ENCODE results near the gene MYL4. TPM values are rescaled to one million over a fixed set of nuclear protein-coding genes. Genes with fewer than 3 reads are reported as not detected.

Gene MYL4
- total RNA-seq, 4 donors from 2014 or later = 3.2 TPM; not detected in 3

DNA sequence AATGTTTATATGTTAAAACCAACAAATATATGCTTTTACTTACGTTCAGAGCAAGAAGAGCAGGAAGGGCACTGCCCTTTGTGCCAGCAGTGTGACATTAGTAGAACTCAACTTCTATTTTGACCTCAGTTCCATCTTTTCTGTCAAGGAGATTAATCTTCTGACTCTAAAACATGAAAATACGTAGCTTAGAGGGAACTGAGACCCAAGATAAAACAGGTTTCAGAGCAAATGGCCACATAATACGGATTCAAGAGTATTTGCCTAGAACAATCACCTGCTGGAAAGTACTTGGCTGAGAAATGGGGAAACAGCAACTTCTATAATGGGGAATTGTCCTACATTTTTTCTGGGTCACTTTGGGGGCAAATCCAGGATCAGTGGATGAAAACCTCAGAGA lies 22.2 kb downstream of the MYL4 start:
- Histone ChIP-seq H3K9me3 (no peaks in the 10 kb centered on the region), H3K36me3 (no peaks in the 10 kb centered on the region), H3K4me1 (peaks cover 0 to 3% of the 10 kb centered on the region in 2 donors), H3K27me3 (no peaks in the 10 kb centered on the region), H3K27ac (no peak overlapping the region), H3K4me3 (no peak overlapping the region)
- intact Hi-C loops (cut with DNase I; ENCODE audit: low total_unique reads) = no loop called here
- DNase-seq = no peak
- TF ChIP-seq, protein P1, sequence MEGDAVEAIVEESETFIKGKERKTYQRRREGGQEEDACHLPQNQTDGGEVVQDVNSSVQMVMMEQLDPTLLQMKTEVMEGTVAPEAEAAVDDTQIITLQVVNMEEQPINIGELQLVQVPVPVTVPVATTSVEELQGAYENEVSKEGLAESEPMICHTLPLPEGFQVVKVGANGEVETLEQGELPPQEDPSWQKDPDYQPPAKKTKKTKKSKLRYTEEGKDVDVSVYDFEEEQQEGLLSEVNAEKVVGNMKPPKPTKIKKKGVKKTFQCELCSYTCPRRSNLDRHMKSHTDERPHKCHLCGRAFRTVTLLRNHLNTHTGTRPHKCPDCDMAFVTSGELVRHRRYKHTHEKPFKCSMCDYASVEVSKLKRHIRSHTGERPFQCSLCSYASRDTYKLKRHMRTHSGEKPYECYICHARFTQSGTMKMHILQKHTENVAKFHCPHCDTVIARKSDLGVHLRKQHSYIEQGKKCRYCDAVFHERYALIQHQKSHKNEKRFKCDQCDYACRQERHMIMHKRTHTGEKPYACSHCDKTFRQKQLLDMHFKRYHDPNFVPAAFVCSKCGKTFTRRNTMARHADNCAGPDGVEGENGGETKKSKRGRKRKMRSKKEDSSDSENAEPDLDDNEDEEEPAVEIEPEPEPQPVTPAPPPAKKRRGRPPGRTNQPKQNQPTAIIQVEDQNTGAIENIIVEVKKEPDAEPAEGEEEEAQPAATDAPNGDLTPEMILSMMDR (IDR thresholded peaks at IDR 0.05) = no peak
- no peak for TF ChIP-seq POLR2A (IDR thresholded peaks at IDR 0.05)

DNA sequence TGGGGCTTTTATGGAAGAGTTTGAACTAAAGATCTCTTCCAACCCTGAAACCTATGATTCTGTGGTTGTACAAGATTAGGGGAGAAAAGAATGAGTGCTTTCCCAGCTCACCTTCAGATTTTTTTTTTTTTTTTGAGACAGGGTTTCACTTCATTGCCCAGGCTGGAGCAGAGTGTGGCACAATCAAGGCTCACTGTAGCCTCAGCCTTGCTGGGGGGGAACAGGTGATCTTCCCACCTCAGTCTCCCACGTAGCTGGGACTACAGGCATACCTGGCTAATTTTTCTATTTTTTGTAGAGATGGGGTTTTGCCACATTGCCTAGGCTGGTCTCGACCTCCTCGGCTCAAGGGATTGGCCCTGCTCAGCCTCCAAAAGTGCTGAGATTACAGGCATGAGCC lies 22.7 kb downstream of the MYL4 start:
- Histone ChIP-seq H3K27me3 (no peaks in the 10 kb centered on the region), H3K27ac (no peak overlapping the region), H3K9me3 (no peaks in the 10 kb centered on the region), H3K4me3 (no peak overlapping the region), H3K36me3 (no peaks in the 10 kb centered on the region), H3K4me1 (no peaks in the 10 kb centered on the region)
- no peak for TF ChIP-seq POLR2A (IDR thresholded peaks at IDR 0.05)
- TF ChIP-seq, protein P1 (IDR thresholded peaks at IDR 0.05) = no peak
- intact Hi-C loops (cut with DNase I; ENCODE audit: low total_unique reads) = no loop called here
- DNase-seq = no peak

DNA sequence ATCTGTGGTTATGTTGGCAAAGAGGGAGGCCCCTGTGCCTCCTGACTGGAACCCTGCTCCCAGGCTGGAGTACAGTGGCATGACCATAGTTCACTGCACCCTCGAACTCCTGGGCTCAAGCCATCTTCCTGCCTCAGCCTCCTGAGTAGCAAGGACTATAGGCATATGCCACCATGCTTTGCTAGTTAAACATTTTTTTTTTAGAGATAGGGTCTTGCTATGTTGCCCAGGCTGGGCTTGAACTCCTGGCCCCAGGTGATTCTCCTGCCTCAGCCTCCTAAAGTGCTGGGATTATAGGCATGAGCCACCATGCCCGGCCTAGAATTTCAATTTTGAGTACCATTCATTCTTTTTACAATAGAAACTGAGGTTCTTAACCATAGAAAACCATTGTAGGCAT lies 23.3 kb downstream of the MYL4 start:
- no peaks in the 10 kb centered on the region for H3K36me3 ChIP-seq
- H3K27ac ChIP-seq = no peak overlapping the region
- intact Hi-C loops (cut with DNase I; ENCODE audit: low total_unique reads) = no loop called here
- H3K4me1 ChIP-seq = no peaks in the 10 kb centered on the region
- no peak for DNase-seq
- H3K4me3 ChIP-seq = no peak overlapping the region
- H3K27me3 ChIP-seq = no peaks in the 10 kb centered on the region
- no peaks in the 10 kb centered on the region for H3K9me3 ChIP-seq
- TF ChIP-seq, protein P1 (IDR thresholded peaks at IDR 0.05) = no peak
- no peak for TF ChIP-seq POLR2A (IDR thresholded peaks at IDR 0.05)

DNA sequence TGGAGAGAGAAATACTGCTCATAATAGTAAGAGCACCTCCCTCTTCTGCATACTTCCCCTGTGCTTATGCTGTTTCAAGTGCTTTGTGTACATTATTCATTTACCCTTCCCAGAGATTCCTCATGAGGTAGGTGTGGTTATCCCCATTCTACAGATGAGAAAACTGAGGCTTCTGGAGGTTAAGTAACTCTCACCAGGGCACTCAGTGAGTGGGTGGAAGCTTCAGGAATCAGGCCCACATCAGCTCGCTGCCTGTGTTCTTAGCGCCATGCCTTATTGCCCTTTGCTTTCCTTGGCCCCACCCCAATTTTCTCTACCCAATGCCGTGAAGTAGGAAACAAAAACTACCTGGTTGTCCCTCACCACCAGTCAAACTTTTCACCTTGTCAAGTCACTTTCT lies 26.4 kb downstream of the MYL4 start:
- Histone ChIP-seq H3K9me3 (no peaks in the 10 kb centered on the region), H3K4me3 (no peak overlapping the region), H3K27ac (no peak overlapping the region), H3K36me3 (no peaks in the 10 kb centered on the region), H3K4me1 (no peaks in the 10 kb centered on the region), H3K27me3 (no peaks in the 10 kb centered on the region)
- intact Hi-C loops (cut with DNase I; ENCODE audit: low total_unique reads) = no loop called here
- no peak for DNase-seq
- TF ChIP-seq POLR2A (IDR thresholded peaks at IDR 0.05) = no peak
- TF ChIP-seq, protein P1 (IDR thresholded peaks at IDR 0.05) = no peak

DNA sequence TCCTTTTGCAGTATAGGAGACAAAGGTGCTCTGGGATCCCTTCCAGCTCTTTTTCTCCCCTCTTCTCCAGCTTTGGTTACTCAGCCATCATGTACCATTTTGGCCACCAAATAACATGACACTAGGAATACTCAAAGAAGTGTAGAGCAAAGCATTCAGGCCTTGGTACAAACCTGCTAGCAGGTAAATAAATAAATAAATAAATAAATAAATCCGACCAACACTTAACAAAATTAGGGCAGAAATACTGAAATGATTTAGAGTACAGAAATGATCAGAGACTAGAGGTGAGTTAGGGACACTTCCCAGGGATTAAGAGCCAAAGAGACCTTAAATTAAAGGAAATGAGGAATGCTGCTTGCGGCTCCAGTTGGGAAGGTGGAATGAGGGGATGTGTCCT lies 26.8 kb downstream of the MYL4 start:
- no peak overlapping the region for H3K27ac ChIP-seq
- intact Hi-C loops (cut with DNase I; ENCODE audit: low total_unique reads) = no loop called here
- H3K27me3 ChIP-seq = no peaks in the 10 kb centered on the region

More for the DNA sequence above, 26.8 kb downstream of the MYL4 start:
- Histone ChIP-seq H3K9me3 (no peaks in the 10 kb centered on the region), H3K4me3 (no peak overlapping the region), H3K36me3 (no peaks in the 10 kb centered on the region), H3K4me1 (no peaks in the 10 kb centered on the region)
- TF ChIP-seq, protein P1 (IDR thresholded peaks at IDR 0.05) = no peak
- no peak for TF ChIP-seq POLR2A (IDR thresholded peaks at IDR 0.05)
- DNase-seq = no peak

Measured in uterus (tissue), 4 donors.